Measurements from ENCODE around the gene TIAM1. TPM values are rescaled to one million over a fixed set of nuclear protein-coding genes. Genes with fewer than 3 reads are reported as not detected.

The TIAM1 gene
- total RNA-seq, 1 experiment from 2014 or later = 28.7 TPM

DNA sequence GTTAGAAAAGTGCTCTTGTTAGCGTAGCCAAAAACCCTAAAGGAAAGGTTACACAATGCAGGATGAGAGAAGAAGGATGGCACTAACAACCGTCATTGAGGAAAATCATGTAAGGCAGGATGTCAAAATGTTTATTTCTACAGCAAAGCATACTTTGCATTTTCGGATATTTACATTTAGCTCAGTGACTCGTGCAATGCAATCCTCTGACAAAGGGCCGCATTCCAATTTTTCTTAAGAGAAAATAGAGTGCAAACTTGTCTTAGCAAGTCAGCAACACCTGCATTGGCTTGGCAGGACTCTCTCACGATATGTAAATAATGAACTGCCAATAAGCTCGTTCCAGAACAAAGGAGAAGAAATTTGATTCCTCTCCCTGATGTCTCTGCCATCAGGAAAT is 33.3 kb downstream of the TIAM1 start:
- DNase-seq (ENCODE audit: low spot score) (no peak), ATAC-seq (peak; percentile 41)
- ChIA-PET CTCF (interaction anchor here (0.7 to 1.1 kb wide), 3 partner anchors 34 to 293 kb away, joined by 3 read pairs; no protein-coding TSS in a partner anchor), POLR2A (interaction anchor here (0.7 to 1.2 kb wide), 2 partner anchors 58 to 742 kb away, joined by 3 read pairs; no protein-coding TSS in a partner anchor)
- Mint-ChIP-seq H3K36me3 (no peaks in the 10 kb centered on the region), H3K27ac (peak overlapping the region; percentile 96), H3K4me1 (peaks cover 28% of the 10 kb centered on the region), H3K9me3 (no peaks in the 10 kb centered on the region), H3K4me3 (no peak overlapping the region), H3K27me3 (ENCODE audit: low read depth) (no peaks in the 10 kb centered on the region)
- no peak for TF ChIP-seq AFF4 (CRISPR knock-in tag; IDR thresholded peaks at IDR 0.05; ENCODE audit: borderline replicate concordance)
- TF ChIP-seq USF1 (CRISPR knock-in tag; IDR thresholded peaks at IDR 0.05) = no peak
- TF ChIP-seq HMGA2 (CRISPR knock-in tag; IDR thresholded peaks at IDR 0.05) = no peak
- TF ChIP-seq SMAD4 (CRISPR knock-in tag; IDR thresholded peaks at IDR 0.05) = no peak
- TF ChIP-seq STAT6 (CRISPR knock-in tag; conservative IDR thresholded peaks at IDR 0.05; ENCODE audit: low read depth) = no peak
- TF ChIP-seq NR2C2 (CRISPR knock-in tag; IDR thresholded peaks at IDR 0.05) = no peak
- TF ChIP-seq, protein P1, sequence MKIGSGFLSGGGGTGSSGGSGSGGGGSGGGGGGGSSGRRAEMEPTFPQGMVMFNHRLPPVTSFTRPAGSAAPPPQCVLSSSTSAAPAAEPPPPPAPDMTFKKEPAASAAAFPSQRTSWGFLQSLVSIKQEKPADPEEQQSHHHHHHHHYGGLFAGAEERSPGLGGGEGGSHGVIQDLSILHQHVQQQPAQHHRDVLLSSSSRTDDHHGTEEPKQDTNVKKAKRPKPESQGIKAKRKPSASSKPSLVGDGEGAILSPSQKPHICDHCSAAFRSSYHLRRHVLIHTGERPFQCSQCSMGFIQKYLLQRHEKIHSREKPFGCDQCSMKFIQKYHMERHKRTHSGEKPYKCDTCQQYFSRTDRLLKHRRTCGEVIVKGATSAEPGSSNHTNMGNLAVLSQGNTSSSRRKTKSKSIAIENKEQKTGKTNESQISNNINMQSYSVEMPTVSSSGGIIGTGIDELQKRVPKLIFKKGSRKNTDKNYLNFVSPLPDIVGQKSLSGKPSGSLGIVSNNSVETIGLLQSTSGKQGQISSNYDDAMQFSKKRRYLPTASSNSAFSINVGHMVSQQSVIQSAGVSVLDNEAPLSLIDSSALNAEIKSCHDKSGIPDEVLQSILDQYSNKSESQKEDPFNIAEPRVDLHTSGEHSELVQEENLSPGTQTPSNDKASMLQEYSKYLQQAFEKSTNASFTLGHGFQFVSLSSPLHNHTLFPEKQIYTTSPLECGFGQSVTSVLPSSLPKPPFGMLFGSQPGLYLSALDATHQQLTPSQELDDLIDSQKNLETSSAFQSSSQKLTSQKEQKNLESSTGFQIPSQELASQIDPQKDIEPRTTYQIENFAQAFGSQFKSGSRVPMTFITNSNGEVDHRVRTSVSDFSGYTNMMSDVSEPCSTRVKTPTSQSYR (CRISPR knock-in tag; IDR thresholded peaks at IDR 0.05) = no peak
- TF ChIP-seq FOXJ3 (CRISPR knock-in tag; IDR thresholded peaks at IDR 0.05; ENCODE audit: borderline replicate concordance) = no peak
- TF ChIP-seq PRRX2 (CRISPR knock-in tag; IDR thresholded peaks at IDR 0.05) = no peak
- no peak for TF ChIP-seq TEAD4 (CRISPR knock-in tag; IDR thresholded peaks at IDR 0.05)
- no peak for TF ChIP-seq GRHL2 (CRISPR knock-in tag; IDR thresholded peaks at IDR 0.05; ENCODE audit: insufficient replicate concordance, severe bottlenecking)

DNA sequence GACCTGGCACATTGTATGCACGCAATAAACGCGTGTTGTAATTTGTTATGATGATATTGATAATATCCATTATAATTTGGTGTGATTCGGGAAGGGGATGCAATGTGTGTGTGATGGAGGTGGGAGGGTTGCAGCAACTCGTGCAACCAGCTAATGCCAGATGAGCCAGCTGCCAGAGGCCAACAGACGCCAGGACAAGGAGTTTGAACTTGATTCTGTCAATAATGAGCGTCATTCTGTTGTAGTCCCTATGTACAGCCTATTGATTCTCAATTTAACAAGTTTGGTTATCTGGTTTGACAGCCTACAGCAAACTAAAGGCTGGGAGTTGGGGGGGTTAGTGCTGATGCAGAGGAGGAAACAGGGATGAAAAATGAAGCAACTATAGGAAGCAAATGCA is 35.5 kb downstream of the TIAM1 start:
- Mint-ChIP-seq H3K27me3 (ENCODE audit: low read depth) (no peaks in the 10 kb centered on the region), H3K4me3 (no peak overlapping the region), H3K27ac (no peak overlapping the region), H3K9me3 (no peaks in the 10 kb centered on the region), H3K4me1 (peaks cover 33% of the 10 kb centered on the region), H3K36me3 (no peaks in the 10 kb centered on the region)
- DNase-seq (ENCODE audit: low spot score) (no peak), ATAC-seq (no peak)
- CTCF ChIA-PET = no interaction called here
- POLR2A ChIA-PET = no interaction called here
- no peak for TF ChIP-seq PRRX2 (CRISPR knock-in tag; IDR thresholded peaks at IDR 0.05)
- no peak for TF ChIP-seq ZNF423 (CRISPR knock-in tag; IDR thresholded peaks at IDR 0.05)
- TF ChIP-seq, protein P2, sequence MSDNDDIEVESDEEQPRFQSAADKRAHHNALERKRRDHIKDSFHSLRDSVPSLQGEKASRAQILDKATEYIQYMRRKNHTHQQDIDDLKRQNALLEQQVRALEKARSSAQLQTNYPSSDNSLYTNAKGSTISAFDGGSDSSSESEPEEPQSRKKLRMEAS (CRISPR knock-in tag; IDR thresholded peaks at IDR 0.05) = no peak
- TF ChIP-seq ZNF671 (CRISPR knock-in tag; IDR thresholded peaks at IDR 0.05) = no peak
- TF ChIP-seq KAT7 (CRISPR knock-in tag; IDR thresholded peaks at IDR 0.05; ENCODE audit: borderline replicate concordance) = no peak
- no peak for TF ChIP-seq ZNF263 (CRISPR knock-in tag; IDR thresholded peaks at IDR 0.05; ENCODE audit: low read depth)
- TF ChIP-seq ZNF416 (CRISPR knock-in tag; IDR thresholded peaks at IDR 0.05) = no peak
- TF ChIP-seq STAT6 (CRISPR knock-in tag; conservative IDR thresholded peaks at IDR 0.05; ENCODE audit: low read depth) = no peak
- TF ChIP-seq ZSCAN18 (CRISPR knock-in tag; IDR thresholded peaks at IDR 0.05) = no peak
- TF ChIP-seq SMAD4 (CRISPR knock-in tag; IDR thresholded peaks at IDR 0.05) = no peak
- no peak for TF ChIP-seq ATF1 (CRISPR knock-in tag; IDR thresholded peaks at IDR 0.05)
- no peak for TF ChIP-seq SOX15 (CRISPR knock-in tag; IDR thresholded peaks at IDR 0.05)

Measured in WTC11 (cell line).